Kidney (tissue), 14 donors: Measurements from ENCODE around the gene CLMP. TPM values are rescaled to one million over a fixed set of nuclear protein-coding genes. Genes with fewer than 3 reads are reported as not detected.

ENCODE experiments used
- DNase-seq, 5 donors: peaks; one replicate each; pipeline ENCODE4 v3.0.0-alpha.2; 2013 to 2020
- FAIRE-seq: peaks from 2 replicates; lab custom pipeline; 2012; peaks lifted over from hg19 to GRCh38; lab: Jason Lieb, UNC
- H3K27ac ChIP-seq, 2 donors: one replicate each; pipeline ENCODE4 v1.7.0; 2013; ENCODE audit warnings: low read depth in 2 of 2, low read length in 2 of 2, inconsistent platforms in 1 of 2
- H3K27me3 ChIP-seq: one replicate; pipeline ENCODE4 v1.7.1; 2013; ENCODE audit warnings: low read length, inconsistent platforms; ENCODE audit not compliant: control insufficient read depth, insufficient read depth
- H3K36me3 ChIP-seq, 3 donors: one replicate each; pipeline versions ENCODE4 v1.7.0 to v1.7.1; 2013; ENCODE audit warnings: low read length in 3 of 3, control low read depth in 1 of 3, inconsistent platforms in 1 of 3; ENCODE audit not compliant: insufficient read depth in 3 of 3, control insufficient read depth in 2 of 3
- H3K4me1 ChIP-seq, 3 donors: one replicate each; pipeline versions ENCODE4 v1.7.0 to v1.7.1; 2013; ENCODE audit warnings: low read length in 3 of 3, inconsistent platforms in 1 of 3, low read depth in 1 of 3; ENCODE audit not compliant: control insufficient read depth in 2 of 3, insufficient read depth in 2 of 3
- H3K4me3 ChIP-seq, 3 donors: one replicate each; pipeline versions ENCODE4 v1.7.0 to v1.8.1; 2013; ENCODE audit warnings: low read length in 3 of 3, control low read depth in 1 of 3, inconsistent platforms in 1 of 3
- H3K9ac ChIP-seq, 3 donors: one replicate each; pipeline versions ENCODE4 v1.7.0 to v1.7.1; 2013; ENCODE audit warnings: low read length in 3 of 3, control low read depth in 1 of 3, inconsistent platforms in 1 of 3
- H3K9me3 ChIP-seq, 3 donors: one replicate each; pipeline versions ENCODE4 v1.7.0 to v1.7.1; 2013; ENCODE audit warnings: low read length in 3 of 3, control low read depth in 1 of 3, inconsistent platforms in 1 of 3; ENCODE audit not compliant: control insufficient read depth in 2 of 3, insufficient read depth in 1 of 3
- intact Hi-C: fragments of 100-400 bp; cut with DNase I; formaldehyde crosslinking; loops from one replicate; pipeline ENCODE4 v1.11.1; 2022
- polyA plus RNA-seq: library from polyadenylated mRNA; stranded (reverse); fragments of 350-450 nt; fragmentation: Illumina TruSeq; extraction: RNeasy Lipid Tissue Mini Kit (QIAGEN cat#74804); gene quantifications from one replicate; pipeline ENCODE4 v1.2.3, GENCODE V29; 2014; ENCODE audit warnings: low read depth, low replicate concordance; ENCODE audit not compliant: insufficient read depth
- total RNA-seq: library from RNA; stranded (reverse); fragmentation: NEBNext Ultra II Directional; extraction: Animal tissue kit (Norgen Biotek cat#: 25700); gene quantifications from one replicate; pipeline ENCODE4 v1.2.1, GENCODE V29; 2021
- TF ChIP-seq, protein P1 (sequence below): IDR thresholded peaks from 3 replicates; pipeline ENCODE4 v1.5.1; 2012; ENCODE audit warnings: mild to moderate bottlenecking, moderate library complexity, borderline replicate concordance; ENCODE audit not compliant: insufficient read depth; ENCODE audit errors: extremely low read depth
- donor health status: control.
- donor health status: control.
- donor health status: control.
- donor health status: control.
- donor health status: control.
- donor health status: DM: yes; HTN: yes; CAD: no.
- donor health status: Normal renal cell carcinoma (clear cell type).

The CLMP gene
- total and polyA plus RNA-seq, 2 donors from 2014 or later = 1.2 to 6.8 TPM

DNA sequence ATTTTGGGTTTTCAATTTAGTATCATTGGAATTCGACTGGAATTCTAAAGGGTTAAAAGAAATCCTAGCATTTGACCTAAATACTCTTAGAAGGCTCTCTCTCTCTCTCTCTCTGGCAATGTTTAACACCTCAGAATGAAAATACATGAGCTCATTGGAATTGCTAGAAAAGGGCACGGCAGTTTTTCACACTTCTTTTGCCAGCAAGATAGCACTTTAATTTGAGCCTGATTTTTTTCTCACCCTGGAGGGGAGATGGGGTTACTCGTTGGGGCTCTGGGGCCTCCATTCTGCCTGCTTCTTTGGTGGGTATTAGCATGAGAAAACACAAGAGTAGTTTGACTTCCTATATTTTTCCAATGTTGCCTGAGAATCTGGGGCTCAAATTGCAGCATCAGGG, 22.8 kb upstream of the CLMP start:
- TF ChIP-seq, protein P1, sequence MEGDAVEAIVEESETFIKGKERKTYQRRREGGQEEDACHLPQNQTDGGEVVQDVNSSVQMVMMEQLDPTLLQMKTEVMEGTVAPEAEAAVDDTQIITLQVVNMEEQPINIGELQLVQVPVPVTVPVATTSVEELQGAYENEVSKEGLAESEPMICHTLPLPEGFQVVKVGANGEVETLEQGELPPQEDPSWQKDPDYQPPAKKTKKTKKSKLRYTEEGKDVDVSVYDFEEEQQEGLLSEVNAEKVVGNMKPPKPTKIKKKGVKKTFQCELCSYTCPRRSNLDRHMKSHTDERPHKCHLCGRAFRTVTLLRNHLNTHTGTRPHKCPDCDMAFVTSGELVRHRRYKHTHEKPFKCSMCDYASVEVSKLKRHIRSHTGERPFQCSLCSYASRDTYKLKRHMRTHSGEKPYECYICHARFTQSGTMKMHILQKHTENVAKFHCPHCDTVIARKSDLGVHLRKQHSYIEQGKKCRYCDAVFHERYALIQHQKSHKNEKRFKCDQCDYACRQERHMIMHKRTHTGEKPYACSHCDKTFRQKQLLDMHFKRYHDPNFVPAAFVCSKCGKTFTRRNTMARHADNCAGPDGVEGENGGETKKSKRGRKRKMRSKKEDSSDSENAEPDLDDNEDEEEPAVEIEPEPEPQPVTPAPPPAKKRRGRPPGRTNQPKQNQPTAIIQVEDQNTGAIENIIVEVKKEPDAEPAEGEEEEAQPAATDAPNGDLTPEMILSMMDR = no peak
- FAIRE-seq (no peak), DNase-seq (peak in 2 of 5 donors; percentile 75 to 84)
- no peaks in the 10 kb centered on the region for H3K36me3 ChIP-seq
- H3K27me3 ChIP-seq = no peaks in the 10 kb centered on the region
- intact Hi-C loops = no loop called here
- H3K27ac ChIP-seq = peak overlapping the region in 1 of 2 donors; percentile 61
- H3K9ac ChIP-seq = peak overlapping the region in 1 of 3 donors; percentile 28
- H3K4me3 ChIP-seq = no peak overlapping the region
- no peaks in the 10 kb centered on the region for H3K9me3 ChIP-seq
- H3K4me1 ChIP-seq = peaks cover 0 to 8% (median 7%) of the 10 kb centered on the region in 3 donors

DNA sequence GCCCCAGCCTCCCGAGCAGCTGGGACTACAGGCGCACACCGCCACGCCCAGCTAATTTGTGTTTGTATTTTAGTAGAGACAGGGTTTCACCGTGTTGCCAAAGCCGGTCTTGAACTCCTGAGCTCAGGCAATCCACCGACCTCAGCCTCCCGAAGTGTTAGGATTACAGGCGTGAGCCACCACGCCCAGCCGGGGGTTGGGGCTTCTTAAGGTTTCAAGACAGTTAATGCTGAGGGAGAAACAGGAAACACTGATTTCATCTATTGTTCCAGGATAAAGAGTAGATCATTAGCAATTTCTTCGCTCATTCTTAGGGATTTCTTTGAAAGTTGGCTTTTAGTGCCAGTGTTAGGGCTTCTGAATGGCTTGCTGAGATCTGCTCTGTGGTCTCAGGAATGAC, 21.2 kb upstream of the CLMP start:
- no peak overlapping the region for H3K4me3 ChIP-seq
- FAIRE-seq = no peak
- TF ChIP-seq, protein P1 = no peak
- H3K4me1 ChIP-seq = peaks cover 0 to 8% (median 7%) of the 10 kb centered on the region in 3 donors
- intact Hi-C loops = no loop called here
- no peak overlapping the region for H3K27ac ChIP-seq
- DNase-seq = no peak
- H3K27me3 ChIP-seq = no peaks in the 10 kb centered on the region
- no peaks in the 10 kb centered on the region for H3K36me3 ChIP-seq
- no peak overlapping the region for H3K9ac ChIP-seq
- no peaks in the 10 kb centered on the region for H3K9me3 ChIP-seq

DNA sequence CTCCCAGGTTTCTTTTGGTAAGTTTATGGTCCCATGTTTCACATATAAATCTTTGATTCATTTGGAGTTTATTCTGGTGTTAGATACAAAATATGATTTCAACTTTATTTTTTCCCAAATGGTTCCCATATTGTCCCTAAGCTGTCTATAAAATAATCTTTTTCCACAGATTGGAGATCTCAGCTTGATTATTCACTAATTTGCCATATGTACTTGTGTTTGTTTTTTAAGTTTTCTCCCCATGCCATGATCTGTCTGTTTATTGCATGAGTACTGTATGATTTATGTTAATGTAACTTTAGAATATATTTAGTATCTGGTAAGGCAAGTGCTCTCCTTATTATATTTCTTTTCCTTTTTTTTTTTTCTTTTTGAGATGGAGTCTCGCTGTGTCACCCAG, 19.9 kb upstream of the CLMP start:
- intact Hi-C loops = no loop called here
- Histone ChIP-seq H3K27me3 (no peaks in the 10 kb centered on the region), H3K9me3 (no peaks in the 10 kb centered on the region), H3K4me3 (no peak overlapping the region), H3K27ac (no peak overlapping the region), H3K9ac (no peak overlapping the region), H3K36me3 (no peaks in the 10 kb centered on the region), H3K4me1 (peaks cover 0 to 8% (median 7%) of the 10 kb centered on the region in 3 donors)
- TF ChIP-seq, protein P1 = no peak
- FAIRE-seq (no peak), DNase-seq (no peak)

DNA sequence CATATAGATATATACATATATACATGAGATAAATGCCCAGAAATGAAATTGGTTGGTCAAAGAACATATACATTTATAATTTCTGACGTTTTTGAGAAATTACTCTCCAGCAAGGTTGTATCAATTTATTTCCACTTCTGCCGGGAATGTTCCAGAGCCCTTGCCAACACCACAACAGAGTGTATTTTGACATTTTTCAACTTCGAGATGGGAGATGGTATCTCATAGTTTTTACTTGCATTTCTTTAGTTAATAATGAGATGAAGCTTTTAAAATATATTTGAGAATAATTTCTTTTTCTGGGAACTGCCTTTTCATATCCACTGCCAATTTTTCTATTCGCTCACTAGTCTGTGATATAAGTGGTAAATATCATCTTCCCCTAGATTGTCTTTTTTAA, 19.3 kb upstream of the CLMP start:
- Histone ChIP-seq H3K9me3 (no peaks in the 10 kb centered on the region), H3K27ac (no peak overlapping the region), H3K36me3 (no peaks in the 10 kb centered on the region), H3K9ac (no peak overlapping the region), H3K4me1 (peaks cover 0 to 8% (median 7%) of the 10 kb centered on the region in 3 donors), H3K27me3 (no peaks in the 10 kb centered on the region), H3K4me3 (no peak overlapping the region)
- TF ChIP-seq, protein P1 = no peak
- FAIRE-seq (no peak), DNase-seq (no peak)
- intact Hi-C loops = no loop called here
